ENCODE data around the gene ITGAX.

The ITGAX gene

DNA sequence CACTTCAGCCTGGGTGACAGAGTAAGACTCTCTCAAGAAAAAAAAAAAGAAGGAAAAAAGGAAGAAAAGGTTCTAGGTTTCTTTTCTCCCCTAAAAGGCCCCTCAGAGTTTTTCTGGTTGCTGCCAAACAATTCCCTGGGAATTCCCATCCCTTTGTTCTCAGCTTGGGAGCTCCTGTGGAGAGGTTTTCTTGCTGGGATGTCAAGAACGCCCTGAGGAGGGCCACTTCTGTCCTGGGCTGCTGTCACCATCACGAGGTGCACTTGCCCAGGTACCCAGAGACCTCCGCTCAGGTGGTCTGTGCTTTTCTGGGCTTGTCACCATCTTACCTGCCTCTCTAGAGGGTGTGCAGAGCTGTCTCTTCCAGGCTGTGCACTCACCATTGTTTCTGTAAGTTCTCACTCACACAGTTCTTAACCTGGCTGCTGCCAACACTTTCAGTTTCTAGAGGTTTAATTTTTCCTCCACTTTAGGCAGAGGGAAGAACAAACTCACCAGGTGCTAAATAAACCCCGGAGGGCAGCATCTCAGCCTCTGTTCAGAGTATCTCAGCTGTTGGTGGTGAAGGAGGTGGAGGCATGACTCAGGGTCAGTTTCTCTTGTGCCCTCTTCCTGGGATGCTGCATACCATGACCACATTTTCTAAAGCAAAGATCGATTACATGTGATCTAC lies 75.5 kb downstream of the ITGAX start:
- no peak for DNase-seq (ENCODE audit: low read depth in 1 of 2, low spot score in 1 of 2)

All from activated CD4-positive, alpha-beta T cell treated with anti-CD3 and anti-CD28 coated beads, Interleukin-2, amount 50 U/mL, for 24 hours (primary cell).